Retinal pigment epithelial cell (primary cell): Measurements from ENCODE around the gene CEPT1.

ENCODE experiments used
- DNase-seq: peaks from one replicate; pipeline ENCODE4 v3.0.0-alpha.2; 2010; ENCODE audit warnings: low read depth
- H3K4me3 ChIP-seq: 2 replicates; pipeline ENCODE4 v1.5.1; 2011; ENCODE audit warnings: mild to moderate bottlenecking, low read length, control low read depth, moderate library complexity
- CTCF ChIP-seq: conservative IDR thresholded peaks from 2 replicates; pipeline ENCODE4 v1.5.1; 2011; ENCODE audit warnings: low read depth, low read length, control low read depth, inconsistent platforms

The CEPT1 gene

GRCh38 chr1:111192658-111193519, 52.9 kb downstream of the CEPT1 start:
- no peak overlapping the region for H3K4me3 ChIP-seq
- no peak for DNase-seq

GRCh38 chr1:111193712-111194480, 53.9 kb downstream of the CEPT1 start:
- no peak for DNase-seq
- TF ChIP-seq CTCF: no peak
- no peak overlapping the region for H3K4me3 ChIP-seq

More at GRCh38 chr1:111192658-111193519, 52.9 kb downstream of the CEPT1 start:
- TF ChIP-seq CTCF: no peak

GRCh38 chr1:111195002-111195684, 55.1 kb downstream of the CEPT1 start:
- no peak for TF ChIP-seq CTCF
- DNase-seq: no peak
- H3K4me3 ChIP-seq: no peak overlapping the region

- no peak for TF ChIP-seq CTCF
- DNase-seq: no peak
- no peak overlapping the region for H3K4me3 ChIP-seq
Measured at GRCh38 chr1:111196213-111196612, 56.2 kb downstream of the CEPT1 start.

GRCh38 chr1:111197598-111198284, 57.7 kb downstream of the CEPT1 start:
- no peak for DNase-seq
- TF ChIP-seq CTCF: peak; percentile 48
- no peak overlapping the region for H3K4me3 ChIP-seq

GRCh38 chr1:111198836-111199235, 58.8 kb downstream of the CEPT1 start:
- no peak for DNase-seq
- H3K4me3 ChIP-seq: no peak overlapping the region
- no peak for TF ChIP-seq CTCF
